ENCODE data around the gene SNX5. TPM values are rescaled to one million over a fixed set of nuclear protein-coding genes. Genes with fewer than 3 reads are reported as not detected.
A peak's percentile ranks its signal among the peaks of the same experiment; 100 is the strongest.

Gene SNX5
- total RNA-seq, 2 experiments from 2014 or later = 204 to 274 TPM

GRCh38 chr20:18003897-18004296 is 35.3 kb upstream of the SNX5 start:
- DNase-seq (ENCODE audit: low spot score) = no peak

DNA sequence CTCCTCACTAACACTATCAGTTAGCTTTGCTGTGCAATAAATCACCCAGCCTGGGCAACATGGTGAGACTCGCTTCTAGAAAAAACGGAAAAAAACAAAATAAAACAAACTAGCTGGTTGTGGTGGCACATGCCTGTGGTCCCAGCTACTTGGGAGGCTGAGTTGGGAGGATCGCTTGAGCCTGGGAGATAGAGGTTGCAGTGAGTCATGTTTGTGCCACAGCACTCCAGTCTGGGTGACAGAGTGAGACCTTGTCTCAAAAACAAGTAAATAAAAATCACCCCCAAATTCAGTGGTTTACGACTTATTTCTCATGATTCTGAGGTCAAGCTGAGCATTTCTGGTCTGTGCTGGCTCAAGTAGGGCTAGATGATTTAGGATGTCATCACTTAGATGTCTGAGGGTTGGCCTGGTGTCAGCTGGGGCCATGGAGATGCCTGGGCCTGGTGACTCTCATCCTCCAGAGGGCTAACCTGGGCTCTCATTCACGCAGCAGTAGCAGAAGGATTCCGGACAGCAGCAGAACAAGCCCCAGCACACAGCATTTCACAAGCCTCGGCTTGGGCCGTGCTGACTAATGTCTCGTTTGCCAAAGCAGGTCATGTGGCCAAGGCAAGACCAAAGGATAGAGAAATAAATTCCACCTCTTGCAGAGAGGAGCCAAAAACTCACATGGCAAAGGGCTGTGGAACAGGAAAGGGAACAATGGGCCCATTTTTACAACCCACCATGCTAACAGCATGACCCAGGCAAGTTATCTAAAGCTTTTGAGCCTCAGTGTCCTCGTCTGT is 32.7 kb upstream of the SNX5 start:
- H3K4me2 ChIP-seq (ENCODE audit: low read length) = no peak overlapping the region
- no peaks in the 10 kb centered on the region for H4K20me1 ChIP-seq (ENCODE audit: insufficient read depth, low read length)
- H3K9me3 ChIP-seq (ENCODE audit: low read length) = no peaks in the 10 kb centered on the region
- BruUV-seq (replicated peaks) = no TSS peak
- ChIA-PET POLR2A (interaction anchor here (0.6 to 0.9 kb wide), 3 partner anchors 8 to 159 kb away, joined by 3 to 8 read pairs (median 4); no protein-coding TSS in a partner anchor), CTCF (ENCODE audit: unreplicated experiment) (no interaction called here)
- H3K79me2 ChIP-seq (ENCODE audit: insufficient read depth, low read depth, low read length) = no peaks in the 10 kb centered on the region
- no peak overlapping the region for H2AFZ ChIP-seq (ENCODE audit: low read length)
- no peak overlapping the region for H3K27ac ChIP-seq (ENCODE audit: low read depth, low read length, poor library complexity, severe bottlenecking)
- intact Hi-C loops (cut with micrococcal nuclease; ENCODE audit: unreplicated experiment) = no loop called here
- H3K4me1 ChIP-seq (ENCODE audit: insufficient read depth, low read length, poor library complexity, severe bottlenecking) = peaks cover 19% of the 10 kb centered on the region
- H3K36me3 ChIP-seq (ENCODE audit: insufficient read depth, low read length) = no peaks in the 10 kb centered on the region
- no peak for DNase-seq (ENCODE audit: low spot score)
- no peak for TF ChIP-seq CTCF (conservative IDR thresholded peaks at IDR 0.05; ENCODE audit: low read length)
- TF ChIP-seq EZH2phosphoT487 (IDR thresholded peaks at IDR 0.05; ENCODE audit: borderline replicate concordance, low read depth, low read length) = no peak
- no peaks in the 10 kb centered on the region for H3K9me2 ChIP-seq (ENCODE audit: insufficient read depth, low read length)
- no peak overlapping the region for H3K4me3 ChIP-seq (ENCODE audit: low read depth, low read length, poor library complexity, severe bottlenecking)

More at GRCh38 chr20:18003897-18004296, 35.3 kb upstream of the SNX5 start:
- 0 out of 2 replicates have a peak overlapping the region, but pooled peaks have one; percentile 0 for H3K4me2 ChIP-seq (ENCODE audit: low read length)
- ChIA-PET CTCF (ENCODE audit: unreplicated experiment) (no interaction called here), POLR2A (interaction anchor here (0.6 to 2.2 kb wide), 7 partner anchors 9 to 280 kb away, joined by 3 to 7 read pairs (median 4); no protein-coding TSS in a partner anchor)
- peaks cover 19% of the 10 kb centered on the region for H3K4me1 ChIP-seq (ENCODE audit: insufficient read depth, low read length, poor library complexity, severe bottlenecking)
- no peak for TF ChIP-seq EZH2phosphoT487 (IDR thresholded peaks at IDR 0.05; ENCODE audit: borderline replicate concordance, low read depth, low read length)
- TF ChIP-seq CTCF (conservative IDR thresholded peaks at IDR 0.05; ENCODE audit: low read length) = no peak
- BruUV-seq (replicated peaks) = no TSS peak
- no peak overlapping the region for H3K27ac ChIP-seq (ENCODE audit: low read depth, low read length, poor library complexity, severe bottlenecking)
- no peaks in the 10 kb centered on the region for H3K9me2 ChIP-seq (ENCODE audit: insufficient read depth, low read length)
- H3K79me2 ChIP-seq (ENCODE audit: insufficient read depth, low read depth, low read length) = no peaks in the 10 kb centered on the region
- intact Hi-C loops (cut with micrococcal nuclease; ENCODE audit: unreplicated experiment) = no loop called here
- H3K36me3 ChIP-seq (ENCODE audit: insufficient read depth, low read length) = no peaks in the 10 kb centered on the region
- H3K9me3 ChIP-seq (ENCODE audit: low read length) = no peaks in the 10 kb centered on the region
- no peaks in the 10 kb centered on the region for H4K20me1 ChIP-seq (ENCODE audit: insufficient read depth, low read length)
- H2AFZ ChIP-seq (ENCODE audit: low read length) = peak overlapping the region; percentile 44
- no peak overlapping the region for H3K4me3 ChIP-seq (ENCODE audit: low read depth, low read length, poor library complexity, severe bottlenecking)

- TF ChIP-seq EZH2phosphoT487 (IDR thresholded peaks at IDR 0.05; ENCODE audit: borderline replicate concordance, low read depth, low read length) = no peak
- POLR2A ChIA-PET = interaction anchor here (1.0 kb wide), 1 partner anchor 43 kb away, joined by 4 read pairs; no protein-coding TSS in a partner anchor
- Histone ChIP-seq H3K4me2 (ENCODE audit: low read length) (no peak overlapping the region), H3K36me3 (ENCODE audit: insufficient read depth, low read length) (no peaks in the 10 kb centered on the region), H3K4me3 (ENCODE audit: low read depth, low read length, poor library complexity, severe bottlenecking) (no peak overlapping the region), H3K79me2 (ENCODE audit: insufficient read depth, low read depth, low read length) (no peaks in the 10 kb centered on the region), H2AFZ (ENCODE audit: low read length) (no peak overlapping the region), H3K4me1 (ENCODE audit: insufficient read depth, low read length, poor library complexity, severe bottlenecking) (peaks cover 14% of the 10 kb centered on the region), H4K20me1 (ENCODE audit: insufficient read depth, low read length) (no peaks in the 10 kb centered on the region), H3K27ac (ENCODE audit: low read depth, low read length, poor library complexity, severe bottlenecking) (no peak overlapping the region), H3K9me3 (ENCODE audit: low read length) (no peaks in the 10 kb centered on the region), H3K9me2 (ENCODE audit: insufficient read depth, low read length) (no peaks in the 10 kb centered on the region)
- no TSS peak for BruUV-seq (replicated peaks)
- no peak for DNase-seq (ENCODE audit: low spot score)
- intact Hi-C loops (cut with micrococcal nuclease; ENCODE audit: unreplicated experiment) = no loop called here
- CTCF ChIA-PET (ENCODE audit: unreplicated experiment) = no interaction called here
Observed at GRCh38 chr20:17999566-17999965, 31.0 kb upstream of the SNX5 start.

All from OCI-LY7 (cell line).